ENCODE results near the gene SCAF4.
"Not testable (repeated sequence)": the region's sequence is repeated elsewhere in the genome, so short reads cannot be mapped to it uniquely, and the experiment has no call there.

Gene SCAF4

DNA sequence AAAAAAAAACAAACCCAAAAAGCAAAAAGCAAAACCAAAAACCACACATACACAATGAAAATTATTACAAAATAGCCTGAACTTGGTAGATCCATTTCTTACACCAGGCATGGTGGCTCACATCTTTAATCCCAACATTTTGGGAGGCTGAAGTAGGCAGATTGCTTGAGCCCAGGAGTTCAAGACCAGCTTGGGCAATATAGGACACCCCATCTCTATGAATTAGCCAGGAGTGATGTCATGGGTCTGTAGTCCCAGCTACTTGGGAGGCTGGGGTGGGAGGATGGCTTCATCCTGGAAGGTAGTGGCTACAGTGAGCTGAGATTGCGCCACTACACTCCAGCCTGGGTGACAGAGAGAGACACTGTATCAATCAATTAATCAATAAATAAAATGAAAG lies 42.1 kb upstream of the SCAF4 start:
- Histone ChIP-seq H3K27me3 (ENCODE audit: control insufficient read depth, insufficient read depth, low read length) (no peaks in the 10 kb centered on the region), H2AFZ (no peak overlapping the region), H3K4me3 (ENCODE audit: low read depth, low read length) (no peak overlapping the region), H3K9ac (no peak overlapping the region), H3K4me2 (ENCODE audit: low read length) (no peak overlapping the region), H3K79me2 (no peaks in the 10 kb centered on the region), H3K36me3 (ENCODE audit: control insufficient read depth, insufficient read depth, low read length) (no peaks in the 10 kb centered on the region), H3K27ac (no peak overlapping the region), H3K4me1 (no peaks in the 10 kb centered on the region), H3K9me3 (ENCODE audit: control insufficient read depth, low read length) (no peaks in the 10 kb centered on the region)
- TF ChIP-seq, protein P1, sequence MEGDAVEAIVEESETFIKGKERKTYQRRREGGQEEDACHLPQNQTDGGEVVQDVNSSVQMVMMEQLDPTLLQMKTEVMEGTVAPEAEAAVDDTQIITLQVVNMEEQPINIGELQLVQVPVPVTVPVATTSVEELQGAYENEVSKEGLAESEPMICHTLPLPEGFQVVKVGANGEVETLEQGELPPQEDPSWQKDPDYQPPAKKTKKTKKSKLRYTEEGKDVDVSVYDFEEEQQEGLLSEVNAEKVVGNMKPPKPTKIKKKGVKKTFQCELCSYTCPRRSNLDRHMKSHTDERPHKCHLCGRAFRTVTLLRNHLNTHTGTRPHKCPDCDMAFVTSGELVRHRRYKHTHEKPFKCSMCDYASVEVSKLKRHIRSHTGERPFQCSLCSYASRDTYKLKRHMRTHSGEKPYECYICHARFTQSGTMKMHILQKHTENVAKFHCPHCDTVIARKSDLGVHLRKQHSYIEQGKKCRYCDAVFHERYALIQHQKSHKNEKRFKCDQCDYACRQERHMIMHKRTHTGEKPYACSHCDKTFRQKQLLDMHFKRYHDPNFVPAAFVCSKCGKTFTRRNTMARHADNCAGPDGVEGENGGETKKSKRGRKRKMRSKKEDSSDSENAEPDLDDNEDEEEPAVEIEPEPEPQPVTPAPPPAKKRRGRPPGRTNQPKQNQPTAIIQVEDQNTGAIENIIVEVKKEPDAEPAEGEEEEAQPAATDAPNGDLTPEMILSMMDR (IDR thresholded peaks at IDR 0.05), result no peak

DNA sequence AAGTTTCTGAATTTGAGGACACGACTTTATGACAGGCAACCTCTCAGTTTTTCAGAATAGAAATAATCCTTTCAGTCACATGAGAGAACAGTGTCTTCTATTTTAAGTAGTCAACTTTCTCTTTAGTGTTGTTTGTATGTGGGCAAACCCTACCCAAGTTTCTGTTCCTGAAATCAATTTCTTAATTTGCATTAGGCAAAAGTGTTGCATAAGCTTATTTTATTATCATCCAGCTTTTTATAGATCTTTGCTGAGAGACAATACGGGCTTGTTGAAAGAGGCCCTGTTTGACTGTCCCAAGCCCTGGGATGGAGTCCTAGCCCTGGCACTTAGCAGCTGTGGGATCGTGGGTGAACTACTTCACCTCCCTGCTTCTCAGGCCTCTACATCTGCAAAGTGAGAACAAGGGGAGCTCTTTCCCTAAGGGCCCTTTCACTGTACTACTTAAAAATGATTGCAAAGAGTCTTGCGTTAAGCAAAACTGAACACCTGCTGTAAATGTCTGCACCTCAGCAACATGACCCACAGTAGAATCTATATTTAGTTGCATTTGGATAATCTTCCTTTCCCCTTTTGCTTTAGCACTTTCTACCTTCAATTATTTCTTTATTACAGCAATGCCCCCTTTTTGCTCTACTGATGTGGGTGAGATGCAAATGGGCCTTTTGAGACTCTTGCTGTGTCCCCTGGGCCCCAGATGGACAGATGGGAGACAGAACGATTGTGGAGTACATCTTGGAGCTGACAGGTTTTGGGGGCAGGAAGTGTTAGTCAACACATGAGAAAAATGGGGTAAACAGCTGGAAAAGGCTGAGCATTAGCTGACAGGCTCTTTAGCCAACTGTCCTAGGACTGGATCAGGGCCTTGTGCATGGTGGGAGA lies 41.0 kb upstream of the SCAF4 start:
- H3K36me3 ChIP-seq (ENCODE audit: control insufficient read depth, insufficient read depth, low read length), result no peaks in the 10 kb centered on the region
- H3K27me3 ChIP-seq (ENCODE audit: control insufficient read depth, insufficient read depth, low read length), result no peaks in the 10 kb centered on the region
- no peak overlapping the region for H3K27ac ChIP-seq
- no peaks in the 10 kb centered on the region for H3K79me2 ChIP-seq
- TF ChIP-seq, protein P1 (IDR thresholded peaks at IDR 0.05), result no peak
- no peak overlapping the region for H3K4me3 ChIP-seq (ENCODE audit: low read depth, low read length)
- no peak overlapping the region for H3K4me2 ChIP-seq (ENCODE audit: low read length)
- H3K9ac ChIP-seq, result no peak overlapping the region
- H3K4me1 ChIP-seq, result no peaks in the 10 kb centered on the region
- H3K9me3 ChIP-seq (ENCODE audit: control insufficient read depth, low read length), result no peaks in the 10 kb centered on the region
- H2AFZ ChIP-seq, result no peak overlapping the region

DNA sequence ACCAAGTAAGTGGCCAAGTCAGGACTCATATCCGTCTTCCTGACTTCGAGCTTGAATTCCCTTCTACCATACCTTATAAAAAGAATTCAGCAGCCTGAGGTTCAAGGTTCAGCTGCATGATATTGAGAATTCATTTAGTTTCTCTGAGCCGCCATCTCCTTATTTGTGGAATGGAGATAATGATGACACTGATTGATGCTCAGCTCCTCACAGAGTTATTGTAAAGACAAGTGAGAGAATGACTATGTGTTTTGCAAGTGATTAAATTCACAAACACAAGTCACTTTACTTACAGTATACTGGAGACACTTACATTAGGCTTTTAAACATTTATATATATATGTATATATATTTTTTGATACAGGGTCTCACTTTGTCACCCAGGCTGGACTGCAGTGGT lies 39.8 kb upstream of the SCAF4 start:
- Histone ChIP-seq H3K27ac (no peak overlapping the region), H3K36me3 (ENCODE audit: control insufficient read depth, insufficient read depth, low read length) (no peaks in the 10 kb centered on the region), H3K4me2 (ENCODE audit: low read length) (no peak overlapping the region), H3K79me2 (no peaks in the 10 kb centered on the region), H3K9ac (no peak overlapping the region), H3K4me3 (ENCODE audit: low read depth, low read length) (no peak overlapping the region), H3K27me3 (ENCODE audit: control insufficient read depth, insufficient read depth, low read length) (no peaks in the 10 kb centered on the region), H3K4me1 (no peaks in the 10 kb centered on the region), H3K9me3 (ENCODE audit: control insufficient read depth, low read length) (no peaks in the 10 kb centered on the region), H2AFZ (no peak overlapping the region)
- TF ChIP-seq, protein P1 (IDR thresholded peaks at IDR 0.05), result no peak

DNA sequence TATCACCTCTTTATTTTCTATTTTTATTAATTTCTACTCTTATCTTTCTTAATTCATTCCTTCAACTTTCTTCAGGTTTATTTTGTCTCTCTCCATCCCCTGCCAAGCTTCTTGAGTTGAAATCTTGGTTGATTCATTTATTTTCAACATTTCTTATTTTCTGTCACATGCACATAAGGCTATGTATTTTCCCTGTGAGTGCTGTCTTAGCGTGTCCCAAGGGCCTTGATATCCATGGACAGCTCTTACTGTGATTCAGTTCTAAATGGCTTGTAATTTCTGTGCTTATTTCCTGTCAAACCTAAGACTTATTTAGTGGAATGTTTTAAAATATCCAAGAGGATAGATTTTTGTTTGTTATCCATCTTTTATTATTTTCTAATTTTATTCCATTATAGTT lies 36.8 kb upstream of the SCAF4 start:
- Histone ChIP-seq H3K27ac (no peak overlapping the region), H3K9ac (no peak overlapping the region), H3K36me3 (ENCODE audit: control insufficient read depth, insufficient read depth, low read length) (no peaks in the 10 kb centered on the region), H3K4me3 (ENCODE audit: low read depth, low read length) (no peak overlapping the region), H3K79me2 (no peaks in the 10 kb centered on the region), H2AFZ (no peak overlapping the region), H3K9me3 (ENCODE audit: control insufficient read depth, low read length) (no peaks in the 10 kb centered on the region), H3K4me2 (ENCODE audit: low read length) (no peak overlapping the region), H3K27me3 (ENCODE audit: control insufficient read depth, insufficient read depth, low read length) (no peaks in the 10 kb centered on the region), H3K4me1 (no peaks in the 10 kb centered on the region)
- TF ChIP-seq, protein P1 (IDR thresholded peaks at IDR 0.05), result no peak

DNA sequence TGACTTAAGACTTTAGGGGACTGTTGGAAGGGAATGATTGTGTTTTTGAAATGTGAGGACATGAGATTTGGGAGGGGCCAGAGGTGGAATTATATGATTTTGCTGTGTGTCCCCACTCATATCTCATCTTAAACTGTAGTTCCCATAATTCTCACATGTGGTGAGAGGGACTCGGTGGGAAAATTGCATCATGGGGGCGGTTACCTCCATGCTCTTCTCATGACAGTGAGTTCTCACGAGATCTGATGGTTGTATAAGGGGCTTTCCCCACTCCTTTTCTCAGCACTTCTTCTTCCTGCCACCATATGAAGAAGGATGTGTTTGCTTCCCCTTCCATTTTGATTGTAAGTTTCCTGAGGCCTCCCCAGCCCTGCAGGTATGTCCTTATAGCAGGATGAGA lies 35.0 kb upstream of the SCAF4 start:
- H3K9me3 ChIP-seq (ENCODE audit: control insufficient read depth, low read length), result no peaks in the 10 kb centered on the region
- no peaks in the 10 kb centered on the region for H3K36me3 ChIP-seq (ENCODE audit: control insufficient read depth, insufficient read depth, low read length)

DNA sequence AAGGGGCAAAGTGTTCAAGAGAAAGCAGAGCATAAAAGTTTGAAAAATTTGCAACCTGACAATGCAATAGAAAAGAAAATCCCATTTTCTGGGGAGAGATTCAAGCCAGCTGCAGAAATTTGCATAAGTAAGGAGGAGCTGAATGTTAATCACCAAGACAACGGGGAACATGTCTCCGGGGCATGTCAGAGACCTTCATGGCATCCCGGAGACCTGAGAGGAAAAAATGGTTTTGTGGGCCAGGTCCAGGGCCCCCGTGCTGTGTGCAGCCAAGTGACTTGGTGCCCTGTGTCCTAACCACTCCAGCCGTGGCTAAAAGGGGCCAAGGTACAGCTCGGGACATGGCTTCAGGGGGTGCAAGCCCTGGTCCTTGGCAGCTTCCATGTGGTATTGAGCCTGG lies 33.9 kb upstream of the SCAF4 start:
- not testable (repeated sequence) for H3K4me1 ChIP-seq; H3K27me3 ChIP-seq (ENCODE audit: control insufficient read depth, insufficient read depth, low read length); H3K36me3 ChIP-seq (ENCODE audit: control insufficient read depth, insufficient read depth, low read length); H3K9ac ChIP-seq; H3K9me3 ChIP-seq (ENCODE audit: control insufficient read depth, low read length); H3K4me2 ChIP-seq (ENCODE audit: low read length); H3K79me2 ChIP-seq; H3K27ac ChIP-seq; H2AFZ ChIP-seq; H3K4me3 ChIP-seq (ENCODE audit: low read depth, low read length)

More for the DNA sequence above, 35.0 kb upstream of the SCAF4 start:
- Histone ChIP-seq H3K27ac (no peak overlapping the region), H2AFZ (no peak overlapping the region), H3K4me2 (ENCODE audit: low read length) (no peak overlapping the region), H3K27me3 (ENCODE audit: control insufficient read depth, insufficient read depth, low read length) (no peaks in the 10 kb centered on the region), H3K4me3 (ENCODE audit: low read depth, low read length) (no peak overlapping the region), H3K79me2 (no peaks in the 10 kb centered on the region), H3K4me1 (no peaks in the 10 kb centered on the region), H3K9ac (no peak overlapping the region)
- TF ChIP-seq, protein P1 (IDR thresholded peaks at IDR 0.05), result no peak

All from parathyroid adenoma (tissue), 2 donors.